WTC11 (cell line): ENCODE results near the gene FBXO4. TPM values are rescaled to one million over a fixed set of nuclear protein-coding genes. Genes with fewer than 3 reads are reported as not detected.

Experiments used
- ATAC-seq: fragments of 200-7000 bp; cut with Tn5 transposase; 2 replicates; pipeline ENCODE4 v1.10.0; 2021; ENCODE audit warnings: mild to moderate bottlenecking, moderate library complexity
- CTCF ChIA-PET: fragments of 300-600 bp; sonication (Branson Sonifier 250); formaldehyde crosslinking; loops from one replicate; lab custom pipeline; 2021; ENCODE audit warnings: antibody characterized with exemption; lab: Charles Lee
- POLR2A ChIA-PET: fragments of 350-600 bp; sonication (Branson Sonifier 250); formaldehyde crosslinking; loops from one replicate; lab custom pipeline; 2021; ENCODE audit warnings: antibody characterized with exemption; lab: Charles Lee
- DNase-seq: peaks from one replicate; pipeline ENCODE4 v3.0.0; 2021; ENCODE audit warnings: low spot score
- H3K27ac Mint-ChIP-seq: 2 replicates; pipeline ENCODE4 v1.8.0; 2021; ENCODE audit warnings: mixed read lengths
- H3K27me3 Mint-ChIP-seq: 2 replicates; pipeline ENCODE4 v1.8.0; 2021; ENCODE audit warnings: low read depth, mild to moderate bottlenecking, moderate library complexity, mixed read lengths
- H3K36me3 Mint-ChIP-seq: 2 replicates; pipeline ENCODE4 v1.8.0; 2021; ENCODE audit warnings: mixed read lengths
- H3K4me1 Mint-ChIP-seq: 2 replicates; pipeline ENCODE4 v1.8.0; 2022; ENCODE audit warnings: mixed read lengths
- H3K4me3 Mint-ChIP-seq: 2 replicates; pipeline ENCODE4 v1.8.0; 2021; ENCODE audit warnings: mild to moderate bottlenecking, moderate library complexity, mixed read lengths
- H3K9me3 Mint-ChIP-seq: 2 replicates; pipeline ENCODE4 v1.8.0; 2021; ENCODE audit warnings: mixed read lengths
- CREM ChIP-seq: sonication (generic); formaldehyde crosslinking; IDR thresholded peaks from 2 replicates; pipeline ENCODE4 v1.8.1; 2022; ENCODE audit warnings: mild to moderate bottlenecking, missing genetic modification reagents, moderate library complexity
- E2F4 ChIP-seq: sonication (generic); formaldehyde crosslinking; IDR thresholded peaks from 2 replicates; pipeline ENCODE4 v1.8.1; 2022; ENCODE audit warnings: low read depth, mild to moderate bottlenecking, moderate library complexity, missing genetic modification reagents, borderline replicate concordance
- ELF4 ChIP-seq: sonication (generic); formaldehyde crosslinking; IDR thresholded peaks from 2 replicates; pipeline ENCODE4 v1.8.1; 2022; ENCODE audit warnings: low read depth, mild to moderate bottlenecking, moderate library complexity, missing genetic modification reagents
- FOXJ3 ChIP-seq: sonication (generic); formaldehyde crosslinking; IDR thresholded peaks from 2 replicates; pipeline ENCODE4 v1.9.0; 2021; ENCODE audit warnings: missing genetic modification reagents, mild to moderate bottlenecking, borderline replicate concordance
- IRF1 ChIP-seq: sonication (generic); formaldehyde crosslinking; IDR thresholded peaks from 2 replicates; pipeline ENCODE4 v1.8.0; 2023; ENCODE audit warnings: missing genetic modification reagents
- IRF2 ChIP-seq: sonication (generic); formaldehyde crosslinking; IDR thresholded peaks from 2 replicates; pipeline ENCODE4 v1.8.0; 2022; ENCODE audit warnings: low read depth, missing genetic modification reagents, borderline replicate concordance
- MXD4 ChIP-seq: fragments of 250-450 bp; sonication (Bioruptor Pico); IDR thresholded peaks from 2 replicates; pipeline ENCODE4 v1.8.0; 2021; ENCODE audit warnings: mild to moderate bottlenecking, moderate library complexity, borderline replicate concordance
- NR1H2 ChIP-seq: sonication (generic); formaldehyde crosslinking; IDR thresholded peaks from 2 replicates; pipeline ENCODE4 v1.9.0; 2021; ENCODE audit warnings: mild to moderate bottlenecking, moderate library complexity, missing genetic modification reagents
- NR2C2 ChIP-seq: sonication (generic); formaldehyde crosslinking; IDR thresholded peaks from 2 replicates; pipeline ENCODE4 v1.8.0; 2022; ENCODE audit warnings: mild to moderate bottlenecking, missing genetic modification reagents
- NR3C1 ChIP-seq: sonication (generic); formaldehyde crosslinking; conservative IDR thresholded peaks from 2 replicates; pipeline ENCODE4 v1.8.1; 2023; ENCODE audit warnings: low read depth, mild to moderate bottlenecking, missing genetic modification reagents
- RELA ChIP-seq: sonication (generic); formaldehyde crosslinking; IDR thresholded peaks from 2 replicates; pipeline ENCODE4 v1.8.1; 2022; ENCODE audit warnings: missing genetic modification reagents, mild to moderate bottlenecking, borderline replicate concordance
- SMAD3 ChIP-seq: sonication (generic); formaldehyde crosslinking; IDR thresholded peaks from 2 replicates; pipeline ENCODE4 v1.8.0; 2022; ENCODE audit warnings: missing genetic modification reagents, mild to moderate bottlenecking, borderline replicate concordance
- SMAD4 ChIP-seq: sonication (generic); formaldehyde crosslinking; IDR thresholded peaks from 2 replicates; pipeline ENCODE4 v1.8.0; 2022; ENCODE audit warnings: mild to moderate bottlenecking, missing genetic modification reagents
- SOX15 ChIP-seq: fragments of 250-450 bp; sonication (Bioruptor Pico); IDR thresholded peaks from 2 replicates; pipeline ENCODE4 v1.9.0; 2021; ENCODE audit warnings: mild to moderate bottlenecking
- SP1 ChIP-seq: sonication (generic); formaldehyde crosslinking; conservative IDR thresholded peaks from 2 replicates; pipeline ENCODE4 v1.8.1; 2022; ENCODE audit warnings: missing genetic modification reagents
- TCF7 ChIP-seq: sonication (generic); formaldehyde crosslinking; IDR thresholded peaks from 2 replicates; pipeline ENCODE4 v1.8.0; 2022; ENCODE audit warnings: mild to moderate bottlenecking, low read depth, missing genetic modification reagents, moderate library complexity
- ZSCAN18 ChIP-seq: fragments of 250-450 bp; sonication (Bioruptor Pico); IDR thresholded peaks from 2 replicates; pipeline ENCODE4 v2.1.2; 2022; ENCODE audit warnings: mild to moderate bottlenecking, moderate library complexity
- total RNA-seq: library from RNA; stranded (reverse); gene quantifications from 3 replicates; pipeline ENCODE4 v1.2.3, GENCODE V29; 2021
- TF ChIP-seq, protein P1 (sequence below): fragments of 200-600 bp; IDR thresholded peaks from 2 replicates; pipeline ENCODE4 v1.8.0; 2022; ENCODE audit warnings: antibody characterized with exemption
- TF ChIP-seq, protein P2 (sequence below): sonication (generic); formaldehyde crosslinking; conservative IDR thresholded peaks from 2 replicates; pipeline ENCODE4 v1.8.1; 2022; ENCODE audit warnings: mild to moderate bottlenecking, missing genetic modification reagents
- TF ChIP-seq, protein P3 (sequence below): fragments of 250-450 bp; sonication (Bioruptor Pico); IDR thresholded peaks from 2 replicates; pipeline ENCODE4 v1.9.0; 2021; ENCODE audit warnings: mild to moderate bottlenecking
- TF ChIP-seq, protein P4 (sequence below): sonication (generic); formaldehyde crosslinking; IDR thresholded peaks from 2 replicates; pipeline ENCODE4 v1.8.1; 2022; ENCODE audit warnings: low read depth, missing genetic modification reagents, borderline replicate concordance

Gene FBXO4
- total RNA-seq, 1 experiment from 2014 or later = 0.72 TPM

GRCh38 chr5:41967401-41967800 is 42.3 kb downstream of the FBXO4 start:
- Mint-ChIP-seq H3K9me3 (peaks cover 31% of the 10 kb centered on the region), H3K4me1 (no peaks in the 10 kb centered on the region), H3K27ac (no peak overlapping the region), H3K4me3 (no peak overlapping the region), H3K27me3 (no peaks in the 10 kb centered on the region)
- CTCF ChIA-PET = interaction anchor here (1.2 to 1.5 kb wide), 2 partner anchors 90 to 111 kb away, joined by 3 to 9 read pairs; no protein-coding TSS in a partner anchor
- DNase-seq = no peak
- TF ChIP-seq NR1H2 (CRISPR knock-in tag) (no peak), IRF2 (CRISPR knock-in tag) (no peak)
- TF ChIP-seq, all 79 proteins: peak for 0
- POLR2A ChIA-PET = no interaction called here
- ATAC-seq = no peak
- H3K36me3 Mint-ChIP-seq = peaks cover 3% of the 10 kb centered on the region; the same call in 1 of the 2 replicates

- Mint-ChIP-seq H3K9me3 (peaks cover 39% of the 10 kb centered on the region), H3K36me3 (peaks cover 3% of the 10 kb centered on the region; the same call in 1 of the 2 replicates), H3K4me1 (no peaks in the 10 kb centered on the region), H3K4me3 (no peak overlapping the region), H3K27me3 (no peaks in the 10 kb centered on the region), H3K27ac (no peak overlapping the region; the same call in 1 of the 2 replicates)
- DNase-seq (no peak), ATAC-seq (peak; percentile 24; the same call in 1 of the 2 replicates)
- ChIA-PET CTCF (interaction anchor here (0.9 to 1.5 kb wide), 4 partner anchors 10 to 112 kb away, joined by 3 to 9 read pairs (median 4); no protein-coding TSS in a partner anchor), POLR2A (no interaction called here)
- TF ChIP-seq SMAD4 = no peak
- TF ChIP-seq, protein P1, sequence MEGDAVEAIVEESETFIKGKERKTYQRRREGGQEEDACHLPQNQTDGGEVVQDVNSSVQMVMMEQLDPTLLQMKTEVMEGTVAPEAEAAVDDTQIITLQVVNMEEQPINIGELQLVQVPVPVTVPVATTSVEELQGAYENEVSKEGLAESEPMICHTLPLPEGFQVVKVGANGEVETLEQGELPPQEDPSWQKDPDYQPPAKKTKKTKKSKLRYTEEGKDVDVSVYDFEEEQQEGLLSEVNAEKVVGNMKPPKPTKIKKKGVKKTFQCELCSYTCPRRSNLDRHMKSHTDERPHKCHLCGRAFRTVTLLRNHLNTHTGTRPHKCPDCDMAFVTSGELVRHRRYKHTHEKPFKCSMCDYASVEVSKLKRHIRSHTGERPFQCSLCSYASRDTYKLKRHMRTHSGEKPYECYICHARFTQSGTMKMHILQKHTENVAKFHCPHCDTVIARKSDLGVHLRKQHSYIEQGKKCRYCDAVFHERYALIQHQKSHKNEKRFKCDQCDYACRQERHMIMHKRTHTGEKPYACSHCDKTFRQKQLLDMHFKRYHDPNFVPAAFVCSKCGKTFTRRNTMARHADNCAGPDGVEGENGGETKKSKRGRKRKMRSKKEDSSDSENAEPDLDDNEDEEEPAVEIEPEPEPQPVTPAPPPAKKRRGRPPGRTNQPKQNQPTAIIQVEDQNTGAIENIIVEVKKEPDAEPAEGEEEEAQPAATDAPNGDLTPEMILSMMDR = no peak
- TF ChIP-seq SP1 (CRISPR knock-in tag) = no peak
- no peak for TF ChIP-seq MXD4 (CRISPR knock-in tag)
- TF ChIP-seq, protein P2, sequence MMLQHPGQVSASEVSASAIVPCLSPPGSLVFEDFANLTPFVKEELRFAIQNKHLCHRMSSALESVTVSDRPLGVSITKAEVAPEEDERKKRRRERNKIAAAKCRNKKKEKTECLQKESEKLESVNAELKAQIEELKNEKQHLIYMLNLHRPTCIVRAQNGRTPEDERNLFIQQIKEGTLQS (CRISPR knock-in tag) = no peak
- TF ChIP-seq SMAD3 = no peak
- TF ChIP-seq IRF2 (CRISPR knock-in tag) = no peak
- TF ChIP-seq CREM (CRISPR knock-in tag) = no peak
- no peak for TF ChIP-seq E2F4 (CRISPR knock-in tag)
Measured at GRCh38 chr5:41968153-41968723, 43.2 kb downstream of the FBXO4 start.

GRCh38 chr5:41973087-41973486 is 48.0 kb downstream of the FBXO4 start:
- Mint-ChIP-seq H3K27me3 (no peaks in the 10 kb centered on the region), H3K4me1 (no peaks in the 10 kb centered on the region), H3K4me3 (no peak overlapping the region), H3K9me3 (peaks cover 42% of the 10 kb centered on the region), H3K36me3 (peaks cover 1% of the 10 kb centered on the region; the same call in 1 of the 2 replicates), H3K27ac (no peak overlapping the region)
- ATAC-seq (no peak), DNase-seq (no peak)
- CTCF ChIA-PET = no interaction called here
- POLR2A ChIA-PET = no interaction called here
- TF ChIP-seq NR3C1 (CRISPR knock-in tag) (no peak), SOX15 (CRISPR knock-in tag) (no peak), ZSCAN18 (CRISPR knock-in tag) (no peak), ELF4 (CRISPR knock-in tag) (no peak), FOXJ3 (CRISPR knock-in tag) (no peak), TCF7 (no peak), NR2C2 (CRISPR knock-in tag) (no peak), IRF1 (CRISPR knock-in tag) (no peak), RELA (CRISPR knock-in tag) (no peak)
- TF ChIP-seq, protein P3, sequence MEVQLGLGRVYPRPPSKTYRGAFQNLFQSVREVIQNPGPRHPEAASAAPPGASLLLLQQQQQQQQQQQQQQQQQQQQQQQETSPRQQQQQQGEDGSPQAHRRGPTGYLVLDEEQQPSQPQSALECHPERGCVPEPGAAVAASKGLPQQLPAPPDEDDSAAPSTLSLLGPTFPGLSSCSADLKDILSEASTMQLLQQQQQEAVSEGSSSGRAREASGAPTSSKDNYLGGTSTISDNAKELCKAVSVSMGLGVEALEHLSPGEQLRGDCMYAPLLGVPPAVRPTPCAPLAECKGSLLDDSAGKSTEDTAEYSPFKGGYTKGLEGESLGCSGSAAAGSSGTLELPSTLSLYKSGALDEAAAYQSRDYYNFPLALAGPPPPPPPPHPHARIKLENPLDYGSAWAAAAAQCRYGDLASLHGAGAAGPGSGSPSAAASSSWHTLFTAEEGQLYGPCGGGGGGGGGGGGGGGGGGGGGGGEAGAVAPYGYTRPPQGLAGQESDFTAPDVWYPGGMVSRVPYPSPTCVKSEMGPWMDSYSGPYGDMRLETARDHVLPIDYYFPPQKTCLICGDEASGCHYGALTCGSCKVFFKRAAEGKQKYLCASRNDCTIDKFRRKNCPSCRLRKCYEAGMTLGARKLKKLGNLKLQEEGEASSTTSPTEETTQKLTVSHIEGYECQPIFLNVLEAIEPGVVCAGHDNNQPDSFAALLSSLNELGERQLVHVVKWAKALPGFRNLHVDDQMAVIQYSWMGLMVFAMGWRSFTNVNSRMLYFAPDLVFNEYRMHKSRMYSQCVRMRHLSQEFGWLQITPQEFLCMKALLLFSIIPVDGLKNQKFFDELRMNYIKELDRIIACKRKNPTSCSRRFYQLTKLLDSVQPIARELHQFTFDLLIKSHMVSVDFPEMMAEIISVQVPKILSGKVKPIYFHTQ = no peak
- TF ChIP-seq, protein P2 (CRISPR knock-in tag) = no peak
- TF ChIP-seq, protein P4, sequence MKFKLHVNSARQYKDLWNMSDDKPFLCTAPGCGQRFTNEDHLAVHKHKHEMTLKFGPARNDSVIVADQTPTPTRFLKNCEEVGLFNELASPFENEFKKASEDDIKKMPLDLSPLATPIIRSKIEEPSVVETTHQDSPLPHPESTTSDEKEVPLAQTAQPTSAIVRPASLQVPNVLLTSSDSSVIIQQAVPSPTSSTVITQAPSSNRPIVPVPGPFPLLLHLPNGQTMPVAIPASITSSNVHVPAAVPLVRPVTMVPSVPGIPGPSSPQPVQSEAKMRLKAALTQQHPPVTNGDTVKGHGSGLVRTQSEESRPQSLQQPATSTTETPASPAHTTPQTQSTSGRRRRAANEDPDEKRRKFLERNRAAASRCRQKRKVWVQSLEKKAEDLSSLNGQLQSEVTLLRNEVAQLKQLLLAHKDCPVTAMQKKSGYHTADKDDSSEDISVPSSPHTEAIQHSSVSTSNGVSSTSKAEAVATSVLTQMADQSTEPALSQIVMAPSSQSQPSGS (CRISPR knock-in tag) = no peak
